ENCODE measurements around the gene OR51B2.
"Not testable (repeated sequence)": the region's sequence is repeated elsewhere in the genome, so short reads cannot be mapped to it uniquely, and the experiment has no call there.

The OR51B2 gene

GRCh38 chr11:5345831-5346230, 21.7 kb upstream of the OR51B2 start:
- no peak for DNase-seq (ENCODE audit: extremely low spot score)
- ChIA-PET CTCF (no interaction called here), POLR2A (no interaction called here)
- no peak for TF ChIP-seq ELF4 (IDR thresholded peaks at IDR 0.05)
- no peak for TF ChIP-seq FOXK2 (IDR thresholded peaks at IDR 0.05)
- no peak for TF ChIP-seq ZNF384 (IDR thresholded peaks at IDR 0.05)
- no peak for TF ChIP-seq BHLHE40 (IDR thresholded peaks at IDR 0.05; ENCODE audit: borderline replicate concordance)
- TF ChIP-seq HDGF (IDR thresholded peaks at IDR 0.05; ENCODE audit: borderline replicate concordance) = no peak
- TF ChIP-seq LEF1 (IDR thresholded peaks at IDR 0.05; ENCODE audit: borderline replicate concordance) = no peak
- no peak for TF ChIP-seq TARDBP (IDR thresholded peaks at IDR 0.05)
- TF ChIP-seq L3MBTL2 (conservative IDR thresholded peaks at IDR 0.05) = no peak
- TF ChIP-seq SUZ12 (IDR thresholded peaks at IDR 0.05) = no peak
- TF ChIP-seq, protein P1, sequence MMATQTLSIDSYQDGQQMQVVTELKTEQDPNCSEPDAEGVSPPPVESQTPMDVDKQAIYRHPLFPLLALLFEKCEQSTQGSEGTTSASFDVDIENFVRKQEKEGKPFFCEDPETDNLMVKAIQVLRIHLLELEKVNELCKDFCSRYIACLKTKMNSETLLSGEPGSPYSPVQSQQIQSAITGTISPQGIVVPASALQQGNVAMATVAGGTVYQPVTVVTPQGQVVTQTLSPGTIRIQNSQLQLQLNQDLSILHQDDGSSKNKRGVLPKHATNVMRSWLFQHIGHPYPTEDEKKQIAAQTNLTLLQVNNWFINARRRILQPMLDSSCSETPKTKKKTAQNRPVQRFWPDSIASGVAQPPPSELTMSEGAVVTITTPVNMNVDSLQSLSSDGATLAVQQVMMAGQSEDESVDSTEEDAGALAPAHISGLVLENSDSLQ (IDR thresholded peaks at IDR 0.05) = no peak
- no peak for TF ChIP-seq SP1 (IDR thresholded peaks at IDR 0.05)
- no peak for TF ChIP-seq ARNT (IDR thresholded peaks at IDR 0.05)
- no peak for TF ChIP-seq CTBP1 (IDR thresholded peaks at IDR 0.05; ENCODE audit: borderline replicate concordance)

DNA sequence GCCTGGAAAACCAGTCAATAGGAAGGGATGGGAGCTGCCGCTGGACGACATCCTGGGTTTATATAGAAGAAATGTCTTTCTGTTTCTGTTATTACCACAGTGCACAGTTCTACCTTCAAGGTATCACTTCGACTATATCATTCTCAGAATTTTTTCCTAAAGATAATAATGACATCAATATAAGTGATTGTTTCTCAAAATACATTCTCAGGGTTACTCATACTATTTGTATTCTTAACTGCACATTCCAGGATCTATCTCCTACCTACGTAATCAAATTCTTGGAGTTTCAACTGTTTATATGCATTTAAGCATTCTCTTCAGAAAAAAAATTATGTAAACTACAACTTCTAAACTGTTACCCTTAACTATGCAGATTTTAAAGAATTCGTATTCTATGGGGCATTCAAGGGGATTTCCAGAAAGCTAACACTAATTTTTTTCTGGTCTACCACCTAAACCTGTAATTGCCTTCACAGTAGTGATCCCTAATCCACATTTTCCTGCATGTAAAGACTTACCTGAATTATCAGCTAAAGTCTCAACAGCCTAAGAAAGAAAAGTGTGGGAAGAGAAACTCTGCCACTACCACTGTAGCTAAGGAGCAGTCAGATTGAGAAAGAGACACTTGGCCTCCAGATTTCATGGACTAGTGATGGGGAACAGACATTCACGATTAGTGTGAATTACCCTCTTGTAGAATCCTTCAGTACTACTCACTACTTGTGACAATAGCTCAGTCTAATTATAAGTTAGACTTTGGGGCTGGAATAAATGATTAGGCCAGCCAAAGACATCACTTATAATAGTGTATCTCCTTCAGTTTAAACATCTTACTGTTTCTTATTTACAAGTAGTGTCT, 19.6 kb upstream of the OR51B2 start, which contains the start of gene OR51B5:
TSS of gene OR51B5 (minus strand) at position 51 of the 862 bp plus-strand sequence. CDS start at position 51, 0 bp downstream.
- POLR2A ChIA-PET = no interaction called here
- CTCF ChIA-PET = no interaction called here

GRCh38 chr11:5339771-5340322, 15.8 kb upstream of the OR51B2 start:
- TF ChIP-seq HDGF (IDR thresholded peaks at IDR 0.05; ENCODE audit: borderline replicate concordance) (no peak), FOXM1 (IDR thresholded peaks at IDR 0.05; ENCODE audit: borderline replicate concordance) (no peak), CTBP1 (IDR thresholded peaks at IDR 0.05; ENCODE audit: borderline replicate concordance) (no peak), NFRKB (IDR thresholded peaks at IDR 0.05) (no peak), L3MBTL2 (conservative IDR thresholded peaks at IDR 0.05) (no peak), SP1 (IDR thresholded peaks at IDR 0.05) (no peak), TARDBP (IDR thresholded peaks at IDR 0.05) (no peak), LEF1 (IDR thresholded peaks at IDR 0.05; ENCODE audit: borderline replicate concordance) (no peak), SUZ12 (IDR thresholded peaks at IDR 0.05) (no peak), ARNT (IDR thresholded peaks at IDR 0.05) (no peak), FOXK2 (IDR thresholded peaks at IDR 0.05) (no peak), ELF4 (IDR thresholded peaks at IDR 0.05) (no peak), FOXA1 (IDR thresholded peaks at IDR 0.05) (no peak), ZNF384 (IDR thresholded peaks at IDR 0.05) (no peak), BHLHE40 (IDR thresholded peaks at IDR 0.05; ENCODE audit: borderline replicate concordance) (no peak)
- TF ChIP-seq, protein P1 (IDR thresholded peaks at IDR 0.05) = no peak
- CTCF ChIA-PET = interaction anchor here (0.6 kb wide), 1 partner anchor 570 kb away, joined by 3 read pairs; no protein-coding TSS in a partner anchor
- POLR2A ChIA-PET = no interaction called here

More for the DNA sequence above, 19.6 kb upstream of the OR51B2 start, which contains the start of gene OR51B5:
- TF ChIP-seq ELF4 (IDR thresholded peaks at IDR 0.05) = no peak
- no peak for TF ChIP-seq LEF1 (IDR thresholded peaks at IDR 0.05; ENCODE audit: borderline replicate concordance)
- no peak for TF ChIP-seq ARNT (IDR thresholded peaks at IDR 0.05)
- no peak for TF ChIP-seq ZNF384 (IDR thresholded peaks at IDR 0.05)
- no peak for TF ChIP-seq SP1 (IDR thresholded peaks at IDR 0.05)
- no peak for TF ChIP-seq TARDBP (IDR thresholded peaks at IDR 0.05)
- no peak for TF ChIP-seq BHLHE40 (IDR thresholded peaks at IDR 0.05; ENCODE audit: borderline replicate concordance)
- no peak for TF ChIP-seq SUZ12 (IDR thresholded peaks at IDR 0.05)
- TF ChIP-seq FOXA1 (IDR thresholded peaks at IDR 0.05) = no peak
- no peak for TF ChIP-seq FOXM1 (IDR thresholded peaks at IDR 0.05; ENCODE audit: borderline replicate concordance)
- no peak for TF ChIP-seq CTBP1 (IDR thresholded peaks at IDR 0.05; ENCODE audit: borderline replicate concordance)
- TF ChIP-seq, protein P1 (IDR thresholded peaks at IDR 0.05) = no peak
- TF ChIP-seq L3MBTL2 (conservative IDR thresholded peaks at IDR 0.05) = no peak
- no peak for DNase-seq (ENCODE audit: extremely low spot score)

DNA sequence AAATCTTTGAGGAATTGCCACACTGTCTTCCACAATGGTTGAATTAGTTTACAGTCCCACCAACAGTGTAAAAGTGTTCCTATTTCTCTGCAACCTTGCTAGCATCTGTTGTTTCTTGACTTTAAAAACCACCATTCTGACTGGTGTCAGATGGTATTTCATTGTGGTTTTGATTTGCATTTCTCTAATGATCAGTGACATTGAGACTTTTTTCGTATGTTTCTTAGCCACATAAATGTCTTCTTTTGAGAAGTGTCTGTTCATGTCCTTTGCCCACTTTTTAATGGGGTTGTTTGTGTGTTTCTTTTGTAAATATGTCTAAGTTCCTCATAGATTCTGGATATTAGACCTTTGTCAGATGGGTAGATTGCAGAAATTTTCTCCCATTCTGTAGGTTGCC, 13.2 kb upstream of the OR51B2 start:
- CTCF ChIA-PET; POLR2A ChIA-PET; DNase-seq (ENCODE audit: extremely low spot score): not testable (repeated sequence)

More at GRCh38 chr11:5339771-5340322, 15.8 kb upstream of the OR51B2 start:
- DNase-seq (ENCODE audit: extremely low spot score) = no peak

DNA sequence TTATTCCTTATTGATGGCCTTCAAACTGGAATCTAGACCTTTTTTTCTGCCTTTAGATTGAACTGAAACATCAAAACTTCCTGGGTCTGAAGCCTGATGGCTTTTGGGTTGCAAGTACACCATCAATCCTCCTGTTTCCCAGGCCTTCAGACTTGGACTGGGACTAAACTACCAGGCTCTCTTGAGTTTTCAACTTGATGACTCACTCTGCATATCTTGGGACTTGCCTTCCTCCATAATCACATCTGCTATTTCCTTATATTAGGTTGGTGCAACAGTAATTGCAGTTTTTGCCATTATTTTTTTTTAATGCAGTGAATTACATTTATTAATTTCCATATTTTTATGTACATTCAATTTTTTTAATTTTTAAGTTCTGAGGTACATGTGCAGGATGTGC, 12.2 kb upstream of the OR51B2 start:
- DNase-seq (ENCODE audit: extremely low spot score) = no peak
- ChIA-PET POLR2A (no interaction called here), CTCF (no interaction called here)
- TF ChIP-seq BHLHE40 (IDR thresholded peaks at IDR 0.05; ENCODE audit: borderline replicate concordance) = no peak
- TF ChIP-seq SP1 (IDR thresholded peaks at IDR 0.05) = no peak
- no peak for TF ChIP-seq TARDBP (IDR thresholded peaks at IDR 0.05)
- TF ChIP-seq FOXK2 (IDR thresholded peaks at IDR 0.05) = no peak
- no peak for TF ChIP-seq L3MBTL2 (conservative IDR thresholded peaks at IDR 0.05)

DNA sequence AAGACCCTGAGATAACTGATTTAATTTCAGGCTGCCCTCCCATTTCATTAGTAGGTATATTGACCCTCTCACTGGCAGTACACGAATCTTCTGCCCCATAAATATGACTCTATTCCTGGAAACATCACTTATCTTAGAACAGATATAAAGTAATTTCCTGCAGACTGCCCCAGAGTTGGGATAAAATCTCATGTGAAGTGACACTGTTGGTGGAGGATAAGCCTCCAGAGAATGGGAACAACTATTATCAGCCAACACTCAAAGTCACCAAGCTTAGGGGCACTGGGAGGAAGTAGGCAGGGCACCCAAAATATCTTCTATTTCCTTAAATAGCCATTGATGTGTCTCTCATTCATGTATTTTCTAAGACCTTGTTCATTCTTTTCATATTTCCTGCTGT, 11.1 kb upstream of the OR51B2 start:
- CTCF ChIA-PET = no interaction called here
- POLR2A ChIA-PET = no interaction called here
- DNase-seq (ENCODE audit: extremely low spot score) = no peak
- TF ChIP-seq SUZ12 (IDR thresholded peaks at IDR 0.05) (no peak), NFRKB (IDR thresholded peaks at IDR 0.05) (no peak), LEF1 (IDR thresholded peaks at IDR 0.05; ENCODE audit: borderline replicate concordance) (no peak), FOXM1 (IDR thresholded peaks at IDR 0.05; ENCODE audit: borderline replicate concordance) (no peak), FOXK2 (IDR thresholded peaks at IDR 0.05) (no peak), BHLHE40 (IDR thresholded peaks at IDR 0.05; ENCODE audit: borderline replicate concordance) (no peak), HDGF (IDR thresholded peaks at IDR 0.05; ENCODE audit: borderline replicate concordance) (no peak), ZNF384 (IDR thresholded peaks at IDR 0.05) (no peak), SP1 (IDR thresholded peaks at IDR 0.05) (no peak), FOXA1 (IDR thresholded peaks at IDR 0.05) (no peak), L3MBTL2 (conservative IDR thresholded peaks at IDR 0.05) (no peak), CTBP1 (IDR thresholded peaks at IDR 0.05; ENCODE audit: borderline replicate concordance) (no peak), ARNT (IDR thresholded peaks at IDR 0.05) (no peak), ELF4 (IDR thresholded peaks at IDR 0.05) (no peak)
- TF ChIP-seq, protein P1 (IDR thresholded peaks at IDR 0.05) = no peak

Data from HEK293T (cell line).